Mammary epithelial cell (primary cell): ENCODE data around the gene HLTF.

Experiments
- EZH2 ChIP-seq: IDR thresholded peaks from 2 replicates; pipeline ENCODE4 v1.6.1; 2012; ENCODE audit warnings: low read length, inconsistent platforms, borderline replicate concordance
- TF ChIP-seq, protein P1 (sequence below), 2 donors: IDR thresholded peaks in 1 of 2; conservative IDR thresholded peaks in 1 of 2; 2 replicates each; pipeline ENCODE4 v1.5.1; 2011 to 2012; ENCODE audit warnings: inconsistent platforms in 2 of 2, low read length in 2 of 2, mild to moderate bottlenecking in 2 of 2, control low read depth in 1 of 2, low read depth in 1 of 2; ENCODE audit not compliant: insufficient read depth in 1 of 2; ENCODE audit errors: extremely low read depth in 1 of 2

DNA sequence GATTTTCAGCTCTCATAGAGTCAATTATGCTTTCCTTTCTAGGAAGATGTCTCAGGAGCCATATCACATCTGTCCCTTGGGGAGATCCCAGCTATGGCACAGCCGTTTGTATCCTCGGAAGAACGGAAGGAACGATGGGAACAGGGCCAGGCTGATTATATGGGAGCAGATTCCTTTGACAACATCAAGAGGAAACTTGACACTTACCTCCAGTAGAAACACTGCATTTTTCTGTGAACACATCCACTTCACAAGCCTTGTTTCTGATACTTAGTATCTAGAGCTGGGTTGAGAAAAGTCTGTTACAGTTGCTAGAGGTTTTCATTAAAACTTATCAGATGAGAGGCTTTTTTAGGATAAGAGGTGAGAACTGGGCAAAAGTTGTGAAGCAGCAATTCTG lies 59.6 kb downstream of the HLTF start:
- TF ChIP-seq, protein P1, sequence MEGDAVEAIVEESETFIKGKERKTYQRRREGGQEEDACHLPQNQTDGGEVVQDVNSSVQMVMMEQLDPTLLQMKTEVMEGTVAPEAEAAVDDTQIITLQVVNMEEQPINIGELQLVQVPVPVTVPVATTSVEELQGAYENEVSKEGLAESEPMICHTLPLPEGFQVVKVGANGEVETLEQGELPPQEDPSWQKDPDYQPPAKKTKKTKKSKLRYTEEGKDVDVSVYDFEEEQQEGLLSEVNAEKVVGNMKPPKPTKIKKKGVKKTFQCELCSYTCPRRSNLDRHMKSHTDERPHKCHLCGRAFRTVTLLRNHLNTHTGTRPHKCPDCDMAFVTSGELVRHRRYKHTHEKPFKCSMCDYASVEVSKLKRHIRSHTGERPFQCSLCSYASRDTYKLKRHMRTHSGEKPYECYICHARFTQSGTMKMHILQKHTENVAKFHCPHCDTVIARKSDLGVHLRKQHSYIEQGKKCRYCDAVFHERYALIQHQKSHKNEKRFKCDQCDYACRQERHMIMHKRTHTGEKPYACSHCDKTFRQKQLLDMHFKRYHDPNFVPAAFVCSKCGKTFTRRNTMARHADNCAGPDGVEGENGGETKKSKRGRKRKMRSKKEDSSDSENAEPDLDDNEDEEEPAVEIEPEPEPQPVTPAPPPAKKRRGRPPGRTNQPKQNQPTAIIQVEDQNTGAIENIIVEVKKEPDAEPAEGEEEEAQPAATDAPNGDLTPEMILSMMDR (conservative IDR thresholded peaks at IDR 0.05 in 1 of 2, IDR thresholded peaks at IDR 0.05 in 1 of 2; ENCODE audit: extremely low read depth in 1 of 2, insufficient read depth in 1 of 2, low read depth in 1 of 2, low read length in 2 of 2): no peak
- no peak for TF ChIP-seq EZH2
